Esophagus (tissue), 2 donors: ENCODE measurements around the gene ABHD17A. TPM values are rescaled to one million over a fixed set of nuclear protein-coding genes. Genes with fewer than 3 reads are reported as not detected.

Experiments used
- H3K27ac ChIP-seq, 2 donors: one replicate each; pipeline ENCODE4 v1.5.1; 2013; ENCODE audit warnings: low read depth in 2 of 2, mild to moderate bottlenecking in 2 of 2, inconsistent platforms in 1 of 2, low read length in 1 of 2, moderate library complexity in 1 of 2
- H3K27me3 ChIP-seq, 2 donors: one replicate each; pipeline ENCODE4 v1.6.1; 2013; ENCODE audit warnings: low read length in 2 of 2, control low read depth in 1 of 2, mild to moderate bottlenecking in 1 of 2; ENCODE audit not compliant: insufficient read depth in 2 of 2, control insufficient read depth in 1 of 2
- H3K36me3 ChIP-seq, 2 donors: one replicate each; pipeline ENCODE4 v1.6.1; 2013; ENCODE audit warnings: low read length in 1 of 2; ENCODE audit not compliant: control insufficient read depth in 2 of 2, insufficient read depth in 2 of 2
- H3K4me1 ChIP-seq, 2 donors: one replicate each; pipeline ENCODE4 v1.6.1; 2013; ENCODE audit warnings: low read length in 1 of 2; ENCODE audit not compliant: control insufficient read depth in 2 of 2, insufficient read depth in 2 of 2
- H3K4me3 ChIP-seq, 2 donors: one replicate each; pipeline ENCODE4 v1.5.1; 2013; ENCODE audit warnings: low read length in 2 of 2, mild to moderate bottlenecking in 2 of 2, low read depth in 1 of 2, moderate library complexity in 1 of 2
- H3K9me3 ChIP-seq, 2 donors: one replicate each; pipeline ENCODE4 v1.6.1; 2013; ENCODE audit warnings: mild to moderate bottlenecking in 2 of 2, low read depth in 1 of 2, low read length in 1 of 2, moderate library complexity in 1 of 2; ENCODE audit not compliant: control insufficient read depth in 2 of 2, insufficient read depth in 1 of 2
- WGBS, 2 donors: extraction: QIAGEN DNeasy Blood & Tissue Kit; methylation state at CpG; one replicate each; pipeline ENCODE4 v1.1.7; 2013; 5-methylcytosine and 5-hydroxymethylcytosine counted together
- polyA plus RNA-seq, 2 donors: library from polyadenylated mRNA; stranded (reverse); fragments of 200-250 nt; gene quantifications; one replicate each; pipeline ENCODE4 v1.2.3, GENCODE V29; 2013
- donor health status: healthy with polysubstance abuse.
- donor health status: Bipolar disorder and iron deficiency.

The ABHD17A gene
- polyA plus RNA-seq, 2 donors = 73.9 to 76.2 TPM

- Histone ChIP-seq H3K27ac (no peak overlapping the region), H3K4me3 (no peak overlapping the region), H3K9me3 (no peaks in the 10 kb centered on the region), H3K27me3 (no peaks in the 10 kb centered on the region), H3K4me1 (peaks cover 7 to 20% of the 10 kb centered on the region in 2 donors), H3K36me3 (peaks cover 0 to 7% of the 10 kb centered on the region in 2 donors)
- WGBS, 2 donors = 34% methylated on average over 23 of the region's 23 CpGs
Measured at GRCh38 chr19:1837625-1838105, 47.6 kb downstream of the ABHD17A start.

DNA sequence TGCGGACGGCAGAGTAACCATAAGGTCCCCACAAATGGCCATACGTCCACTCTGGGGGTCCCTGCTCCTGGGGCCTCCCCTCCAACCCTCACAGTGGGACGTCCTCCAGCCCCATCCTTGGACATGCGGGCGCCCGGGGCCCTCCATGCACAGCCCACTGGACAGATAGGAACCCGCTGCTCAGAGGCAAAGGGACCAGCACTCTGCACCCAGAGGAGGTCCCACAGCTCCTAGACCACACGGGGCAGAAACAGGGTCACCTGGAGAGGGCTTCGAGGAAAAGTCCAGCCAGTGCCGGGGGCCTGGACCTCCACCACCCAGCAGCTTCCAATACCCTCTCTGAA is 48.1 kb downstream of the ABHD17A start:
- H3K27ac ChIP-seq = no peak overlapping the region
- no peaks in the 10 kb centered on the region for H3K9me3 ChIP-seq
- H3K36me3 ChIP-seq = peaks cover 0 to 8% of the 10 kb centered on the region in 2 donors
- no peak overlapping the region for H3K4me3 ChIP-seq
- H3K4me1 ChIP-seq = peaks cover 7 to 18% of the 10 kb centered on the region in 2 donors
- WGBS, 2 donors = 74 to 82% methylated on average over 11 of the region's 11 CpGs
- H3K27me3 ChIP-seq = no peaks in the 10 kb centered on the region

- H3K4me3 ChIP-seq = no peak overlapping the region
- no peaks in the 10 kb centered on the region for H3K27me3 ChIP-seq
- no peaks in the 10 kb centered on the region for H3K9me3 ChIP-seq
- H3K36me3 ChIP-seq = peaks cover 0 to 12% of the 10 kb centered on the region in 2 donors
- WGBS, 2 donors = 87 to 91% methylated on average over 30 to 31 of the region's 31 CpGs
- H3K27ac ChIP-seq = no peak overlapping the region
- H3K4me1 ChIP-seq = peaks cover 5 to 17% of the 10 kb centered on the region in 2 donors
Measured at GRCh38 chr19:1836458-1837221, 48.7 kb downstream of the ABHD17A start.

GRCh38 chr19:1833540-1833939 is 51.8 kb downstream of the ABHD17A start:
- H3K9me3 ChIP-seq = no peaks in the 10 kb centered on the region
- peaks cover 0 to 11% of the 10 kb centered on the region in 2 donors for H3K4me1 ChIP-seq
- H3K27me3 ChIP-seq = no peaks in the 10 kb centered on the region
- WGBS, 2 donors = 72 to 85% methylated on average over 14 to 15 of the region's 15 CpGs
- H3K27ac ChIP-seq = no peak overlapping the region
- peaks cover 0 to 19% of the 10 kb centered on the region in 2 donors for H3K36me3 ChIP-seq
- no peak overlapping the region for H3K4me3 ChIP-seq

GRCh38 chr19:1832046-1832663 is 53.1 kb downstream of the ABHD17A start:
- H3K27me3 ChIP-seq = no peaks in the 10 kb centered on the region
- peaks cover 0 to 6% of the 10 kb centered on the region in 2 donors for H3K4me1 ChIP-seq
- H3K4me3 ChIP-seq = no peak overlapping the region
- 86 to 89% methylated on average over 26 of the region's 26 CpGs for WGBS, 2 donors
- H3K36me3 ChIP-seq = peaks cover 0 to 30% of the 10 kb centered on the region in 2 donors
- no peak overlapping the region for H3K27ac ChIP-seq
- H3K9me3 ChIP-seq = no peaks in the 10 kb centered on the region

- peaks cover 0 to 6% of the 10 kb centered on the region in 2 donors for H3K4me1 ChIP-seq
- no peak overlapping the region for H3K4me3 ChIP-seq
- no peak overlapping the region for H3K27ac ChIP-seq
- peaks cover 0 to 36% of the 10 kb centered on the region in 2 donors for H3K36me3 ChIP-seq
- WGBS, 2 donors = 84 to 90% methylated on average over 11 of the region's 11 CpGs
- no peaks in the 10 kb centered on the region for H3K9me3 ChIP-seq
- H3K27me3 ChIP-seq = no peaks in the 10 kb centered on the region
Measured at GRCh38 chr19:1830978-1831377, 54.3 kb downstream of the ABHD17A start.

GRCh38 chr19:1830568-1830967 is 54.7 kb downstream of the ABHD17A start:
- no peak overlapping the region for H3K4me3 ChIP-seq

GRCh38 chr19:1829958-1830357 is 55.3 kb downstream of the ABHD17A start:
- Histone ChIP-seq H3K4me3 (no peak overlapping the region), H3K9me3 (no peaks in the 10 kb centered on the region), H3K36me3 (peaks cover 0 to 36% of the 10 kb centered on the region in 2 donors), H3K27me3 (no peaks in the 10 kb centered on the region), H3K27ac (no peak overlapping the region), H3K4me1 (peaks cover 0 to 6% of the 10 kb centered on the region in 2 donors)
- WGBS, 2 donors = 88 to 90% methylated on average over 11 of the region's 11 CpGs

More at GRCh38 chr19:1830568-1830967, 54.7 kb downstream of the ABHD17A start:
- Histone ChIP-seq H3K36me3 (peaks cover 0 to 36% of the 10 kb centered on the region in 2 donors), H3K9me3 (no peaks in the 10 kb centered on the region), H3K27me3 (no peaks in the 10 kb centered on the region), H3K4me1 (peaks cover 0 to 6% of the 10 kb centered on the region in 2 donors), H3K27ac (no peak overlapping the region)
- WGBS, 2 donors = 90% methylated on average over 15 of the region's 15 CpGs

DNA sequence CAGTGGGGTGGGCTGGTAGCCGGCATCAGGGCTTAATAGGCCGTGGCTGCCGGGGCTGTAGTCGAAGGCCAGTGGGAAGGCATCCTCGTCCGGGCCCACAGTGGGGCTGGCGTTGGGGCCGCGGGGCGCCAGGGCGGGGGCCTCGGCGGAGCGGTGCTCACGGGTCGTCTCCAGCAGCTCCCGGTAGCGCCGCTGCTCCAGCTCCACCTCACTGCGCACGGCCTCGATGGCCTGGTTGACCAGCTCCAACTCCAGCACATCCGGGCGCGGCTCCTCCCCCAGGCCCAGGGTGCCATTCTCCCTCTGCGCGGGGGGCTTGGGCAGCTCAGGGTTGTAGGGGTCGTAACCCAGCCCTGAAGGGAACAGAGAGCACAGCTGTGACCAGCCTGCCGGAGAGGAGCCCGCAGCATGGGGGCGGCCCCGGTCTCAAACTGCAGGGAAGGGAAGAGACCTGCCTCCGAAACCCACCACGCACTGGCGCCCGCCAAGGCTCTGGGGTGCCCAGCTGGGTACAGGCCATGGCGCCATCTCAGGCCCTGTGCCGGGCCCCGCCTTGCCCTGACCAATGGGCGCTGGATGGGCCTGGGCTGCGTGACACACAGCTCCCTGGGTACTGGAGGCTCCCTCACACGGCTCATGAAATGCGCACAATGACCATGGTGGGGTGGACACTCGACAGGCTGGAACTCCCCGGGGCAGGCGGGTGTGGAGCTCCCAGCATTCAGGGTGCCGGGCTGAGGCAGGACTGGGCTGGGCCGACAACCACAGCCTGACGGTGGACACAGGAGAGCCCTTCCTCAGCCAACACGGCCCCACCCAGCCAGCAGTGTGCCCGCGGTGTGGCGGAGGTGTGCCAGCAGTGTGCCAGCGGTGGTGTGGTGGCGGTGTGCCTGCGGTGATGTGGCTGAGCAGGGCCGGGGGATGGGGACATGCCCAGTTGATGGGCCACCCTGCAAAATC is 56.7 kb downstream of the ABHD17A start:
- H3K36me3 ChIP-seq = peaks cover 1 to 39% of the 10 kb centered on the region in 2 donors
- peaks cover 0 to 6% of the 10 kb centered on the region in 2 donors for H3K4me1 ChIP-seq
- no peak overlapping the region for H3K4me3 ChIP-seq
- no peaks in the 10 kb centered on the region for H3K9me3 ChIP-seq
- WGBS, 2 donors = 86 to 91% methylated on average over 51 to 57 of the region's 57 CpGs
- no peak overlapping the region for H3K27ac ChIP-seq
- no peaks in the 10 kb centered on the region for H3K27me3 ChIP-seq
